Suprapubic skin (tissue), 3 donors: Measurements from ENCODE around the gene ME3.

ENCODE experiments used
- CTCF ChIP-seq, 2 donors: fragments of 200-600 bp in 1 of 2; fragments of 450-650 bp in 1 of 2; sonication (generic) in 1 of 2; IDR thresholded peaks; one replicate each; pipeline ENCODE4 v1.5.1; 2016 to 2019; ENCODE audit warnings: antibody characterized with exemption in 2 of 2, mild to moderate bottlenecking in 1 of 2, moderate library complexity in 1 of 2
- EP300 ChIP-seq: sonication (generic); formaldehyde crosslinking; IDR thresholded peaks from one replicate; pipeline ENCODE4 v1.6.1; 2017; ENCODE audit warnings: antibody characterized with exemption
- POLR2A ChIP-seq, 2 donors: fragments of 450-650 bp; IDR thresholded peaks; one replicate each; pipeline ENCODE4 v1.6.1; 2017; ENCODE audit warnings: antibody characterized with exemption in 2 of 2, mild to moderate bottlenecking in 2 of 2, moderate library complexity in 2 of 2

GRCh38 chr11:86473991-86474833 is 198.2 kb downstream of the ME3 start:
- TF ChIP-seq CTCF (IDR thresholded peaks at IDR 0.05) (no peak), EP300 (no peak), POLR2A (IDR thresholded peaks at IDR 0.05) (no peak)
